OCI-M2 (cell line): ENCODE measurements around the gene NUP98.

ENCODE experiments used
- DNase-seq: peaks from one replicate; lab custom pipeline; 2025; ENCODE audit not compliant: unreplicated experiment; lab: John Stamatoyannopoulos, UW

The NUP98 gene

GRCh38 chr11:3797329-3798090 lies at the start of gene NUP98:
NUP98 (minus strand) TSS chr11:3797554; CDS start chr11:3782117, 15,437 bp downstream.
- DNase-seq, result peak; percentile 94

- DNase-seq, result no peak
Measured at GRCh38 chr11:3845670-3846069, 48.3 kb upstream of the NUP98 start.

- DNase-seq, result no peak
Measured at GRCh38 chr11:3845246-3845645, 47.9 kb upstream of the NUP98 start.

- no peak for DNase-seq
Measured at GRCh38 chr11:3843326-3843725, 46.0 kb upstream of the NUP98 start.

- DNase-seq, result peak; percentile 63
Measured at GRCh38 chr11:3841426-3842350, 44.3 kb upstream of the NUP98 start.

GRCh38 chr11:3840870-3841425 lies 43.6 kb upstream of the NUP98 start, which contains the start of gene RHOG:
RHOG (minus strand) TSS chr11:3840959; CDS start chr11:3828138, 12,821 bp downstream.
- no peak for DNase-seq

GRCh38 chr11:3840004-3840869 lies 42.9 kb upstream of the NUP98 start:
- no peak for DNase-seq

- DNase-seq, result no peak
Measured at GRCh38 chr11:3838504-3838903, 41.1 kb upstream of the NUP98 start.

GRCh38 chr11:3837793-3838192 lies 40.4 kb upstream of the NUP98 start:
- DNase-seq, result no peak

- no peak for DNase-seq
Measured at GRCh38 chr11:3836903-3837302, 39.5 kb upstream of the NUP98 start.

- no peak for DNase-seq
Measured at GRCh38 chr11:3835751-3836150, 38.4 kb upstream of the NUP98 start.

- DNase-seq, result no peak
Measured at GRCh38 chr11:3834664-3835461, 37.5 kb upstream of the NUP98 start.

- DNase-seq, result no peak
Measured at GRCh38 chr11:3834349-3834663, 37.0 kb upstream of the NUP98 start.

GRCh38 chr11:3833449-3833848 lies 36.1 kb upstream of the NUP98 start:
- DNase-seq, result no peak

- no peak for DNase-seq
Measured at GRCh38 chr11:3832816-3833215, 35.5 kb upstream of the NUP98 start.

- DNase-seq, result no peak
Measured at GRCh38 chr11:3831378-3832239, 34.3 kb upstream of the NUP98 start.

GRCh38 chr11:3830730-3831129 lies 33.4 kb upstream of the NUP98 start:
- DNase-seq, result no peak

- no peak for DNase-seq
Measured at GRCh38 chr11:3830088-3830487, 32.7 kb upstream of the NUP98 start.
